HepG2 (cell line): ENCODE data around the gene TMEM132D. TPM values are rescaled to one million over a fixed set of nuclear protein-coding genes. Genes with fewer than 3 reads are reported as not detected.

Experiments
- ATAC-seq: fragments of 200-7000 bp; cut with Tn5 transposase; 3 replicates; pipeline ENCODE4 v1.9.1; 2020; ENCODE audit warnings: mild to moderate bottlenecking, moderate library complexity
- BruUV-seq: library from RNA; stranded (reverse); fragments of 400-500 nt; replicated peaks from 2 replicates; lab custom pipeline; 2021; lab: Mats Ljungman, UMichigan
- CTCF ChIA-PET: fragments of 300-600 bp; formaldehyde crosslinking; extraction: SDS; loops from one replicate; lab custom pipeline; 2021; ENCODE audit warnings: low total read pairs, inconsistent platforms, low intra/inter-chr PET ratio; lab: Yijun Ruan, JAX
- POLR2A ChIA-PET: fragments of 350-600 bp; sonication (Branson Sonifier 250); formaldehyde crosslinking; loops from one replicate; lab custom pipeline; 2020; ENCODE audit warnings: antibody characterized with exemption, inconsistent platforms; lab: Yijun Ruan, JAX
- DNase-seq: peaks from one replicate; pipeline ENCODE4 v3.0.0-alpha.2; 2015; ENCODE audit warnings: low spot score
- FAIRE-seq: peaks from 3 replicates; lab custom pipeline; 2011; peaks lifted over from hg19 to GRCh38; lab: Jason Lieb, UNC
- H2AFZ ChIP-seq: one replicate; pipeline ENCODE4 v1.6.1; 2011; ENCODE audit warnings: low read length, inconsistent platforms
- H3K27ac ChIP-seq: fragments of 300-600 bp; 3 replicates; pipeline ENCODE4 v1.8.0; 2011; ENCODE audit warnings: mixed run types, mild to moderate bottlenecking, mixed read lengths, low read length, inconsistent platforms; ENCODE audit not compliant: insufficient read depth; ENCODE audit errors: extremely low read length
- H3K27me3 ChIP-seq, 2 experiments: fragments of 200-600 bp in 1 of 2; 2 replicates in 1 of 2; 3 replicates in 1 of 2; pipeline versions ENCODE4 v1.6.0 to v1.8.0; 2011; ENCODE audit warnings: low read length in 2 of 2, mild to moderate bottlenecking in 2 of 2, moderate library complexity in 2 of 2, inconsistent platforms in 1 of 2; ENCODE audit not compliant: insufficient read depth in 2 of 2, control insufficient read depth in 1 of 2
- H3K36me3 ChIP-seq, 2 experiments: fragments of 200-600 bp in 1 of 2; replicated peaks in 1 of 2; 2 replicates in 1 of 2; 3 replicates in 1 of 2; pipeline versions ENCODE4 v1.5.1 to v1.8.0; 2011; ENCODE audit warnings: low read length in 2 of 2, inconsistent platforms in 1 of 2; ENCODE audit not compliant: insufficient read depth in 2 of 2, control insufficient read depth in 1 of 2
- H3K4me1 ChIP-seq: 2 replicates; pipeline ENCODE4 v1.5.1; 2012; ENCODE audit warnings: low read length, inconsistent platforms; ENCODE audit not compliant: insufficient read depth
- H3K4me2 ChIP-seq: 2 replicates; pipeline ENCODE4 v1.6.0; 2011; ENCODE audit warnings: low read depth, low read length, inconsistent platforms
- H3K4me3 ChIP-seq, 3 experiments: fragments of 200-600 bp in 1 of 3; sonication (generic), shearing (Covaris generic) in 1 of 3; replicated peaks in 1 of 3; 2 replicates each; pipeline ENCODE4 v1.5.1; 2011 to 2016; ENCODE audit warnings: low read length in 3 of 3, inconsistent platforms in 2 of 3, low read depth in 2 of 3, mild to moderate bottlenecking in 2 of 3, control low read depth in 1 of 3, mixed read lengths in 1 of 3; ENCODE audit not compliant: insufficient read depth in 1 of 3
- H3K79me2 ChIP-seq: one replicate; pipeline ENCODE4 v1.6.1; 2011; ENCODE audit warnings: low read length, inconsistent platforms; ENCODE audit not compliant: insufficient read depth
- H3K9ac ChIP-seq: 2 replicates; pipeline ENCODE4 v1.6.0; 2011; ENCODE audit warnings: mild to moderate bottlenecking, low read depth, low read length, inconsistent platforms; ENCODE audit not compliant: insufficient read depth
- H3K9me3 ChIP-seq: 2 replicates; pipeline ENCODE4 v1.5.1; 2012; ENCODE audit warnings: mild to moderate bottlenecking, low read length
- H4K20me1 ChIP-seq: 2 replicates; pipeline ENCODE4 v1.6.0; 2011; ENCODE audit warnings: inconsistent platforms, mild to moderate bottlenecking, low read length, moderate library complexity; ENCODE audit not compliant: insufficient read depth
- CBX2 ChIP-seq, 2 experiments: fragments of 200-600 bp in 1 of 2; sonication (generic); formaldehyde crosslinking in 1 of 2; IDR thresholded peaks; 2 replicates each; pipeline versions ENCODE4 v1.7.0 to v1.8.1; 2018 to 2022; ENCODE audit warnings: low read depth in 2 of 2, low read length in 1 of 2, mild to moderate bottlenecking in 1 of 2, missing genetic modification reagents in 1 of 2
- MLLT10 ChIP-seq: sonication (generic); formaldehyde crosslinking; IDR thresholded peaks from 2 replicates; pipeline ENCODE4 v1.4.0; 2020; ENCODE audit warnings: missing genetic modification reagents
- ZBTB20 ChIP-seq: sonication (generic); formaldehyde crosslinking; IDR thresholded peaks from 2 replicates; pipeline ENCODE4 v1.8.1; 2023; ENCODE audit warnings: missing genetic modification reagents, low read depth, mild to moderate bottlenecking, borderline replicate concordance
- ZNF24 ChIP-seq: fragments of 450-650 bp; IDR thresholded peaks from 2 replicates; pipeline ENCODE4 v1.6.1; 2017; ENCODE audit warnings: antibody characterized with exemption, mild to moderate bottlenecking
- ZNF816 ChIP-seq: sonication (generic); formaldehyde crosslinking; IDR thresholded peaks from 2 replicates; pipeline ENCODE4 v1.8.0; 2022; ENCODE audit warnings: missing genetic modification reagents, mild to moderate bottlenecking, borderline replicate concordance
- WGBS: methylation state at CpG from one replicate; pipeline ENCODE4 v1.1.6; 2017; ENCODE audit warnings: low lambda C conversion rate; 5-methylcytosine and 5-hydroxymethylcytosine counted together
- in situ Hi-C: cut with HindIII; loops from 2 replicates; pipeline ENCODE4 v1.10.0; 2017; ENCODE audit warnings: low pct_unique_long_range_greater_than_20kb; ENCODE audit not compliant: extremely low pct_ligation_motif_present
- intact Hi-C: fragments of 100-400 bp; cut with micrococcal nuclease; formaldehyde crosslinking; loops from one replicate; pipeline ENCODE4 v1.10.0; 2022; ENCODE audit not compliant: unreplicated experiment
- polyA plus RNA-seq, 8 experiments: library from polyadenylated mRNA; depleted of rRNA in 3 of 8; stranded (reverse) in 7 of 8; unstranded in 1 of 8; fragments of >200 nt; fragmentation: Illumina TruSeq in 4 of 8; extraction: Trizol in 4 of 8; gene quantifications; 2 replicates each; pipeline versions ENCODE4 v1.2.1 to v1.2.3, GENCODE V29; 2011 to 2016; ENCODE audit warnings: low read depth in 4 of 8, missing spikeins in 1 of 8, mixed read lengths in 1 of 8; ENCODE audit not compliant: insufficient read depth in 1 of 8
- total RNA-seq, 5 experiments: library from RNA; depleted of rRNA; stranded (reverse); fragments of >200 nt; fragmentation: Illumina TruSeq; extraction: Trizol; gene quantifications; 2 replicates each; pipeline ENCODE4 v1.2.3, GENCODE V29; 2016; ENCODE audit warnings: low read depth in 1 of 5
- TF ChIP-seq, protein P1 (sequence below): IDR thresholded peaks from 2 replicates; pipeline ENCODE4 v1.4.0; 2020; ENCODE audit warnings: mild to moderate bottlenecking, missing genetic modification reagents
- TF ChIP-seq, protein P2 (sequence below): sonication (generic); formaldehyde crosslinking; conservative IDR thresholded peaks from 2 replicates; pipeline ENCODE4 v1.4.0; 2020; ENCODE audit warnings: missing genetic modification reagents

TMEM132D gene
- total and polyA plus RNA-seq, 2 of the 13 experiments (the other 11 are each of a cell fraction or from before 2014, with no cell fraction given) = not detected

DNA sequence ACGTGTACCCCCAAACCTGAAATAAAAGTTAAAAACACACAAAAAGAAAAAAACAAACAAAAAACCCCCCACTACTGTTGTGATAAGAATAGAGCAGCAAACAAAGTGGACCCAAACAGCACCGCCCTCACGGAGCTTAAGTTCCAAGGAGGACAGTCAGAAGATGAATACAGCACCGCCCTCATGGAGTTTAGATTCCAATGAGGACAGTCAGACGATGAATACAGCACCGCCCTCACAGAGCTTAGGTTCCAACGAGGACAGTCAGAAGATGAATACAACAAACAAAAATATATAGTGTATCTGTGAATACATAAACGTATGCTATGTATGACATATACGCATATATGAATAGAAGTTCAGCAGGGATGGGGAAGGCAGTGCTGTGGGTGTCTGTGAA, 696.7 kb downstream of the TMEM132D start (continued):
- TF ChIP-seq, protein P1, sequence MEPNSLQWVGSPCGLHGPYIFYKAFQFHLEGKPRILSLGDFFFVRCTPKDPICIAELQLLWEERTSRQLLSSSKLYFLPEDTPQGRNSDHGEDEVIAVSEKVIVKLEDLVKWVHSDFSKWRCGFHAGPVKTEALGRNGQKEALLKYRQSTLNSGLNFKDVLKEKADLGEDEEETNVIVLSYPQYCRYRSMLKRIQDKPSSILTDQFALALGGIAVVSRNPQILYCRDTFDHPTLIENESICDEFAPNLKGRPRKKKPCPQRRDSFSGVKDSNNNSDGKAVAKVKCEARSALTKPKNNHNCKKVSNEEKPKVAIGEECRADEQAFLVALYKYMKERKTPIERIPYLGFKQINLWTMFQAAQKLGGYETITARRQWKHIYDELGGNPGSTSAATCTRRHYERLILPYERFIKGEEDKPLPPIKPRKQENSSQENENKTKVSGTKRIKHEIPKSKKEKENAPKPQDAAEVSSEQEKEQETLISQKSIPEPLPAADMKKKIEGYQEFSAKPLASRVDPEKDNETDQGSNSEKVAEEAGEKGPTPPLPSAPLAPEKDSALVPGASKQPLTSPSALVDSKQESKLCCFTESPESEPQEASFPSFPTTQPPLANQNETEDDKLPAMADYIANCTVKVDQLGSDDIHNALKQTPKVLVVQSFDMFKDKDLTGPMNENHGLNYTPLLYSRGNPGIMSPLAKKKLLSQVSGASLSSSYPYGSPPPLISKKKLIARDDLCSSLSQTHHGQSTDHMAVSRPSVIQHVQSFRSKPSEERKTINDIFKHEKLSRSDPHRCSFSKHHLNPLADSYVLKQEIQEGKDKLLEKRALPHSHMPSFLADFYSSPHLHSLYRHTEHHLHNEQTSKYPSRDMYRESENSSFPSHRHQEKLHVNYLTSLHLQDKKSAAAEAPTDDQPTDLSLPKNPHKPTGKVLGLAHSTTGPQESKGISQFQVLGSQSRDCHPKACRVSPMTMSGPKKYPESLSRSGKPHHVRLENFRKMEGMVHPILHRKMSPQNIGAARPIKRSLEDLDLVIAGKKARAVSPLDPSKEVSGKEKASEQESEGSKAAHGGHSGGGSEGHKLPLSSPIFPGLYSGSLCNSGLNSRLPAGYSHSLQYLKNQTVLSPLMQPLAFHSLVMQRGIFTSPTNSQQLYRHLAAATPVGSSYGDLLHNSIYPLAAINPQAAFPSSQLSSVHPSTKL (CRISPR knock-in tag) = no peak
- TF ChIP-seq MLLT10 (CRISPR knock-in tag) (no peak), CBX2 (IDR thresholded peaks at IDR 0.05; ENCODE audit: low read depth, low read length) (no peak), CBX2 (CRISPR knock-in tag; IDR thresholded peaks at IDR 0.05; ENCODE audit: low read depth) (no peak)
- TF ChIP-seq, protein P2, sequence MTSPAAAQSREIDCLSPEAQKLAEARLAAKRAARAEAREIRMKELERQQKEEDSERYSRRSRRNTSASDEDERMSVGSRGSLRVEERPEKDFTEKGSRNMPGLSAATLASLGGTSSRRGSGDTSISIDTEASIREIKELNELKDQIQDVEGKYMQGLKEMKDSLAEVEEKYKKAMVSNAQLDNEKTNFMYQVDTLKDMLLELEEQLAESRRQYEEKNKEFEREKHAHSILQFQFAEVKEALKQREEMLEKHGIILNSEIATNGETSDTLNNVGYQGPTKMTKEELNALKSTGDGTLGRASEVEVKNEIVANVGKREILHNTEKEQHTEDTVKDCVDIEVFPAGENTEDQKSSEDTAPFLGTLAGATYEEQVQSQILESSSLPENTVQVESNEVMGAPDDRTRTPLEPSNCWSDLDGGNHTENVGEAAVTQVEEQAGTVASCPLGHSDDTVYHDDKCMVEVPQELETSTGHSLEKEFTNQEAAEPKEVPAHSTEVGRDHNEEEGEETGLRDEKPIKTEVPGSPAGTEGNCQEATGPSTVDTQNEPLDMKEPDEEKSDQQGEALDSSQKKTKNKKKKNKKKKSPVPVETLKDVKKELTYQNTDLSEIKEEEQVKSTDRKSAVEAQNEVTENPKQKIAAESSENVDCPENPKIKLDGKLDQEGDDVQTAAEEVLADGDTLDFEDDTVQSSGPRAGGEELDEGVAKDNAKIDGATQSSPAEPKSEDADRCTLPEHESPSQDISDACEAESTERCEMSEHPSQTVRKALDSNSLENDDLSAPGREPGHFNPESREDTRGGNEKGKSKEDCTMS (CRISPR knock-in tag) = no peak

DNA sequence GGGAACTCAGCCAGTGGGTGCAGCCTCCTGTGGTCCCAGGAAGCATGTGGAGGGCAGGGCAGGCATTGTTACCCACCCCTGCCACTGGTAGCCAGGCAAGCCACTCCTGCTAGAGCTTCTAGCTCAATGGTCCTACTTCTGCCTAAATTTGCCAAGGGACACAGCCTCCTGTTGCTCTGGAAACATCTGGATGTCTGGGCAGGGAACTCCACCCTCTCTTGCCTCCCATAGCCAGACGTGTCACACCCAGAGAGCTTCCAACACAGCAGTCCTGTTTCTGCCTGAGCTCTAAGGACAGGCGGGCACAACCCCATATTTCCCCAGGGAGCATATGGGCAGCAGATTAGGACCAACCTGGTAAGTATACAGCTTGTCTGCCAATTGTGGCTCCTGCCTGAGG, 700.4 kb downstream of the TMEM132D start:
- POLR2A ChIA-PET = no interaction called here

More for the DNA sequence above, 700.4 kb downstream of the TMEM132D start:
- Histone ChIP-seq H3K36me3 (no peaks in the 10 kb centered on the region), H3K9me3 (no peaks in the 10 kb centered on the region), H3K4me1 (no peaks in the 10 kb centered on the region), H4K20me1 (no peaks in the 10 kb centered on the region), H2AFZ (no peak overlapping the region), H3K27me3 (peaks cover 0 to 2% of the 10 kb centered on the region in 2 experiments; a peak in 2 of 5 replicates), H3K4me3 (no peak overlapping the region), H3K79me2 (no peaks in the 10 kb centered on the region), H3K27ac (no peak overlapping the region), H3K4me2 (no peak overlapping the region), H3K9ac (no peak overlapping the region)
- FAIRE-seq (no peak), DNase-seq (no peak), ATAC-seq (no peak)
- BruUV-seq = no TSS peak
- intact Hi-C loops (no loop called here), in situ Hi-C loops (no loop called here)
- CTCF ChIA-PET = no interaction called here
- 0% methylated on average over 1 of the region's 2 CpGs for WGBS
- TF ChIP-seq ZNF816 (CRISPR knock-in tag) (no peak), ZBTB20 (CRISPR knock-in tag) (no peak), ZNF24 (no peak)
